GM18867 (cell line): ENCODE results near the gene UFC1.
"Not testable (repeated sequence)": the region's sequence is repeated elsewhere in the genome, so short reads cannot be mapped to it uniquely, and the experiment has no call there.

Experiments
- ATAC-seq: cut with Tn5 transposase; IDR thresholded peaks from one replicate; pipeline ENCODE4 v1.9.1; 2021; ENCODE audit warnings: mild to moderate bottlenecking, moderate library complexity; ENCODE audit not compliant: unreplicated experiment

The UFC1 gene

DNA sequence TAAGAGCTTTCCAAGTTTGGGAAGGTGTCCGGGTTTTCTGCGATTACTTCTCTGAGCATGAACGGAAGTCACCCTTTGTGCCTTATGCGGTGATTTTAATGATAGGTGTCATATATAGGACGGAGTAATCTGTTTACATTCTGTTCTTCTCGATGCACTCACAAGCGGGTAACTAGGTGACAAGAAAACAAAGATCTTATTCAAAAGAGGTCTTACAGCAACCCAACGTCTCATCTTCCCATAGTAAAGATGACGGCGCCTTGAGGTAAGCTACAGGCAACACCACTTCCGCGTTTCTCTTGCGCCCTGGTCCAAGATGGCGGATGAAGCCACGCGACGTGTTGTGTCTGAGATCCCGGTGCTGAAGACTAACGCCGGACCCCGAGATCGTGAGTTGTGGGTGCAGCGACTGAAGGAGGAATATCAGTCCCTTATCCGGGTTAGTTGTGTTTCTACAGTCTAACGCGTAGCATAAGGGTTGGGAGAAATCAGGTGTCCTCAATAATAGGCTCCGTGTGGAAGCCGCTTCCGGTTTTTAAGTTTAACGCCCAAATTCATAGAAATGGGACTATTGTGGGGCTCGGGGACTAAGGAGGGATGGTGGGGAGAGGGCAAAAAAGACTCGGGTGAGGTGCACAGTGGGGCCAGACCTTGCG is at the start of gene UFC1:
TSS of gene UFC1 (plus strand) at position 297 of the 656 bp plus-strand sequence. CDS start at position 317, 20 bp downstream.
- peak; percentile 86 for ATAC-seq

DNA sequence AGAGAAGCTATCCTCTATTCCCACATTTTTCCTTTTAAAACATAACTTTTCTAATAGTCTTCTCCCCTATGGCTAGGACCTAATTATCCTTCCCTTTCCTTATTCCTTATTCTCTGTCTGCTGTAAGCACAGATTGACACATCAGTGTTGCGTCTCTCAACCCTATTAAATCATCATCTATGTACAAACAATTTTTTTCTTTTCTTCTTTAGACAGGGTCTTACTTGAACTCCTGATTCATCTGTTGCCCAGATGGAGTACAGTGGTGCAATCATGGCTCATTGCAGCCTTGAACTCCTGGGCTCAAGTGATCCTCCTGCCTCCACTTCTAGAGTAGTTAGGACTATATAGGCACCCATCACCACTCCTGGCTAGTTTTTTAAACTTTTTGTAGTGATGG is 47.3 kb upstream of the UFC1 start:
- no peak for ATAC-seq

DNA sequence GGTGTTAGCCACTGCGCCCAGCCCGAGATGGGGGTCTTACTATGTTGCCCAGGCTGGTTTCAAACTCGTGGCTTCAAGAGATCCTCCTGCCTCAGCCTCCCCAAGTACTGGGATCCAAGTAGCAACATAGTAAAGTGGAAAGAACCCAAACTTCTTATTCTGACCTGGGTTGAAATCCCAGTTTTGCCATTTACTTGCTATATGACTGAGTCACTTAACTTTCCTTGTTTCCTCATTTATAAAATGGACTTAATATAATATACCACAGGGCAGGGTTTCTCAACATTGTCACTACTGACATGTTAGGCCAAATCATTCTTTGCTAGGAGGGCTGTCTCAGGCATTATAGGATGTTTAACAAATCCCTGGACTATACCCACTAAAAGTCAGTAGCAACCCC is 42.7 kb upstream of the UFC1 start:
- ATAC-seq, result no peak

DNA sequence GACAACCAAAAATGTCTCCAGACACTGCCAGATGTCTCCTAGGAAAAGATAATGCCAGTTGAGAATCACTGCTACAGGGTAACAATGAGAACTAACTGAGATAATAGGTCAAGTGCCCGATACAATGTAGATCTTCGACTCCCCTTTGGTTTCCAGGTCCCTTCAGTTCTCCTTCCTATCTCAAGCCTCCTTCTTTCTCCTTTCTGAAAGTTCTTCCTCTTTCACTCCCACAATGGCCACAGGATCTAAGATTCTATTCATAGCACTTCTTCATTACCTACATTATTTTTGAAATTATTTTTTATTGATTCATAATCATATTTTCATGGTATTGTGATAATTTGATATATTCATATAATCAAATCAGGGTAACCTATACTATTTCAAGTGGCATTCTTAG is 42.3 kb upstream of the UFC1 start:
- no peak for ATAC-seq

DNA sequence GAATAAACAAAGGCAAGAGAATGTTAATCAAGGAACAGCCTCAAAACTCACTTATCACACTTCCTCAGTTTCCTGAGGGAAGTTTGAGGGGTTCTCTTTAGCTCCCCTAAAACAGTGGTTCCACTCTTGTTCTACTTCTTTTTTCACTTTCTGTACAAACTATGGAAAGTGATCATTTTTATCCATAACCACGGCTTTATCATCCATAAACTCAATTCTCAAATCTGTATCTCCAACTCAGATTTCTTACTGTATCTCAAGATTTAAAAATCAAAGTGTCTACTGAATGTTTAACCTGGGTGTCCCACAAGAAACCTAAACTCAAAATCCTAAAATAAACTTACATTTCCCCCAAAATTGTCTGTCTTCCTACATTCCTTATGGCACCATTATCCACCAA is 39.9 kb upstream of the UFC1 start:
- ATAC-seq, result no peak

DNA sequence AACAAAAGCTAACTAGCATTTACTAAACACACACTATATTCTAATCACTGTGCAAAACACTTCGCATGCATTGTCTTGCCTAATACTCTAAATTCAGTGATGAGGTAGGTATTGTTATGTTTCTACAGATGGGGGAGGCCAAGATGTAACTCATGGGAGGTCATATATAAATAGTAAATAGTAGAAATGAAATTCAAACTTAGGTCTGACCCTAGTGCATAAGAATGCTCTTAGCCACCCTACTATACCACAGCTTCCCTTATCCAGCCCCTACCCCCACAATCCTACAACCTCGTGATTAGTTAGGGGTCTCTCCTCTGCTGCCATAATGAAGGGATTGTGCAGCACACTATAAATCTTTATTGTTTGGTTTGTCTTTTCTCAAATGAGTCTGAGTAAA is 39.2 kb upstream of the UFC1 start:
- ATAC-seq, result no peak

DNA sequence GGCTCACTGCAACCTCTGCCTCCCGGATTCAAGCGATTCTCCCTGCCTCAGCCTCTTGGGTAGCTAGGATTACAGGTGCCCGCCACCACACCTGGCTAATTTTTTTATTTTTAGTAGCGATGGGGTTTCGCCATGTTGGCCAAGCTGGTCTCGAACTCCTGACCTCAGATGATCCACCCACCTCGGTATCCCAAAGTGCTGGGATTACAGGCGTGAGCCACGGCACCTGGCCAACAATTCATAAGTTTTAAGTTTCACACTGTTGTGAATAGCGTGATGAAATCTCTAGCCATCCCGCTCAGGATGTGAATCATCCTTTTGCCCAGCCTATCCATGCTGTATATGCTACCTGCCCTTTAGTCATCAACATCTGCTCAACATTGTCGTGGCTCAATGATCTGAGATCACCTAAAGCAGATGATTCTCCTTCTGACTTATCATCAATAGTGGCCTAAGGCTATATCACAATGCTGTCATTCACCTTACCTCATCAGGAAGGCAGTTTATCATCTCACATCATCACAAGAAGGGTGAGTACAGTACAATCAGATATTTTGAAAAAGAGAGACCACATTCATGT is 38.6 kb upstream of the UFC1 start:
- ATAC-seq, result no peak

DNA sequence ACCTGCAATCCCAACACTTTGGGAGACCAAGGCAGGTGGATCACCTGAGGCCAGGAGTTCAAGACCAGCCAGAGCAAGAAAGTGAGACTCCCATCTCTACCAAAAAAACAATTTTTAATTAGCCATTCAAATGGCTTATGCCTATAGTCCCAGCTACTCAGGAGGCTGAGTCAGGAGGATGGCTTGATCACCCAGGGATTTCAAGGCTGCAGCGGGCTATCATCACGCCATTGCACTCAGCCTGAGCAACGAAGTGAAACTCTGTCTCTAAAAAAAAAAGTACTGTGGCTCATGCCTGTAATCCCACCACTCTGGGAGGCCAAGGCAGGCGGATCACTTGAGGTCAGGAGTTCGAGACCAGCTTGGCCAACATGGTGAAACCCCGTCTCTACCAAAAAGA is 37.8 kb upstream of the UFC1 start:
- ATAC-seq, result not testable (repeated sequence)

DNA sequence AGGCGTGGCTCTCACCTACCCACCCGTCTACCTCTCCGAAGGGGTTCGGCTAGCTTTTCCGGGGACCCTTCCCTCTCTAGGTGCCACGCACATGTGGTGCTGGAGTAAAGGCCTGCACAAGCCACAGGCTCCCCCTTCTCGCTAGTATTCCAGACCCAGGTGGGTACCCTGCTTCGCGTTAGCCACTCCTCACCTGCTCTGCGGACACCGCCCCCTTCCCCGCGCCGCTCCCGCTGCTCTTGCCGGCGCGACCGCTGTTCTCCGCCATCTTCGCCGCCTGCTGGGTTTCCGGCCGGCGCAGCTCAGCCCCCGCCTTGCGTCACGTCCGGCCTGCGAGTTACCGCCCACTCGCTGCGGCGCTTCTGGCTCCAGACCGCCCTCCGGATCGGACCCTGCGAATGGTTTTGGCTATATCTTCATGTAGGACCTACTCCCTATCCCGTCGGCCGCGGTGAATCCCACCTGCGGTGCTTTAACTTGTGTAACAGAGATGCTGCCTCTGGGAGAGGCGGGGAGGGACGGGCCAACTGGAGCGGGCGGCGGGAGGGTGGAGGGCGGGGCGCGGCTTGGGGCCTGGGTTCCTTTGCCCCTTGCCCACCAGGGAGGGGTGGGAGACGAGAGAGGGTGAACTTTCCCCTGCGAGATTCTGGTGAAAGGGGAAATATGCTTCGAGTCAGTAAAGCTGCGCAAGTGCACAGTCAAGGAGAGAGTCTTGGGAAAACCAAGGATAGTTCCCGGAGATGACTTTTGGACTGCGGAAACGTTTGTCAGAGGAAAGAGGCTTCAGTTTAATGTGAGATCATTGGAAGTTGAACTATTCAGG is 35.8 kb upstream of the UFC1 start, which contains the start of the genes NIT1 and PFDN2:
TSS of gene NIT1 (plus strand) at position 347 of the 823 bp plus-strand sequence. CDS start at position 419, 72 bp downstream.
TSS of gene PFDN2 (minus strand) at position 279 of the 823 bp plus-strand sequence. CDS start at position 268, 11 bp downstream.
- peak; percentile 83 for ATAC-seq

DNA sequence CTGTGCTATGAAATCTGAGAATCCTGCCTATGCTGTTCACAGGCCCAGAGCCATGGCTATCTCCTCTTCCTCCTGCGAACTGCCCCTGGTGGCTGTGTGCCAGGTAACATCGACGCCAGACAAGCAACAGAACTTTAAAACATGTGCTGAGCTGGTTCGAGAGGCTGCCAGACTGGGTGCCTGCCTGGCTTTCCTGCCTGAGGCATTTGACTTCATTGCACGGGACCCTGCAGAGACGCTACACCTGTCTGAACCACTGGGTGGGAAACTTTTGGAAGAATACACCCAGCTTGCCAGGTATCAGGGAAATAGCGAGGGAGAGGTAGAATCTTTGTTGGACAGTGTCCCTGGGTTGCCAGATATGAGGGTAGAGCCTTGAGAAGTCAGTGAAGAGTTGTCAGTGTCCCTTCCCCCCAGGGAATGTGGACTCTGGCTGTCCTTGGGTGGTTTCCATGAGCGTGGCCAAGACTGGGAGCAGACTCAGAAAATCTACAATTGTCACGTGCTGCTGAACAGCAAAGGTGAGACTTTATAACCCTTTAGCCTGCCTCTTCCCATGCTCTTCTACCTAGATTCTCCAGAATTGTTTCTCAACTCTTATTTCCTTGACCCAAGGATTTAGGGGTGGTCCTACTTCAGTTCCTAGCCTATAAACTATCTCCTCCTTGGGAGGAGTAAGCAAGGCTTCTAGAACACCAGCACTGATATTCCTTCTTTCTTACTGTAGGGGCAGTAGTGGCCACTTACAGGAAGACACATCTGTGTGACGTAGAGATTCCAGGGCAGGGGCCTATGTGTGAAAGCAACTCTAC is 34.5 kb upstream of the UFC1 start:
- ATAC-seq, result peak; percentile 58

DNA sequence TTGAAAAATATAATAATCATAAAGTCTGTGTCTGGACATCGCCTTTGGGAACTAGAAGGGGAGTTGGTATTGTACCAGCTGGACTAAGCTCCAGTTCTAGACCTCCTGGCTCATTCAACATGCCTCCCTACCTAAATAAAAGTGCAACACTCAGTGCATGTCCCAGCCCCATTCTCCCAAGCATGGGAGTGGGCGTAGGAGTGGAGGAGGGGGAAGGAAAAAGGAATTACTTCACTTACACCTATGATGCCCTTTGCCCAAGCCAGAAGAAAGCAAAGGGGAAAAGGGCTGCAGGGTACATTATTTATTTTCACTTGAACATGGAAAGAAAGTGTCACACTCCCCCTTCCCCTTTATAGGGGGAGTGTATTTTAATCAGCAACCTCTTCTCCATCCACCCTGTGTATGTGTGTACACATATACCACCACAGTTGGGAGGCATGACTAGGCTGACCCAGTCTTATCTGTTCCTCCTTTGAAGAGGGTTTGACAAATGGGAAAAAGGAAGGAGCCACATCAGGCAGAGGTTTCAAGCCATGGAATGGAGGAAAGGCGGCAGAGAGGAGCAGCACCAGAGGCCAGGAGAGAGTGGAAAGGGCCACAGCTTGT is 32.6 kb upstream of the UFC1 start:
- no peak for ATAC-seq

DNA sequence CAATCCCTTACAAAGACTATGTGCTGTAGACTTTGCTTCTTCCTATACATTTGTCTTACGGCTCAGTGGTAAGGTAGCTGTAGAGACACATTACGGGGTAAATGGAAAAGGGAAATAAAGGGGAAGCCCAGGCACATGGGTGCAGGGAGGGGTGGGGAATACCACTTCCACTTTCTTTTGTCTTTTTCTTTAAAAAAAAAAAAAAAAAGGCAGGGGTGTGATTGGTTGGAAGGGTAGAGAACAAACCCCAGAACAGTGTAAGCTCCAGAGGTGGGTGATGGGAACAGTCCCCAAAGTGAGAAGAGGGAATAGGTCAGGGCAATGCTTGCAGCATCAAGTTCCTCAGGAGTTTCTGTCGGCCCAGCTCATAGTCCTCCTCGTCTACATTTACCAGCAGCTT is 31.9 kb upstream of the UFC1 start:
- ATAC-seq, result no peak

DNA sequence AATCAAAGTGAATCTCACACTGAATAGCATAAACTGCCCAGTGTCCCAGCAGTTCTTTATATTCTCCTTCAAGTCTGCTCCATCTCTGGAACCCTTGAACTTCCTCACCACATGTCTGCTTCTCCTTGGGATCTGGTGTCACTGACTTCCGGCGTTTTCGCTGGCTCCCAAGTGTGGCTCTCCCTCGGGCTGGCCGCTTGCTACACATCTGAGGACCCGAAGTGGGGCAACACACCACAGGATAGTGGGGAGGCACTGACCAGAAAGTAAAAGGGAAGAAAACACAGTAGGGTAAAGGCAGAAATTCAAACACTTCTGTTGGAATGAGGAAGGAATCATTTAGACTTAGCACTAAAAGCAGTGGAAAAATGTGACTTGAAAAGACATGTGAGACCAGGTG is 30.8 kb upstream of the UFC1 start:
- ATAC-seq, result no peak

DNA sequence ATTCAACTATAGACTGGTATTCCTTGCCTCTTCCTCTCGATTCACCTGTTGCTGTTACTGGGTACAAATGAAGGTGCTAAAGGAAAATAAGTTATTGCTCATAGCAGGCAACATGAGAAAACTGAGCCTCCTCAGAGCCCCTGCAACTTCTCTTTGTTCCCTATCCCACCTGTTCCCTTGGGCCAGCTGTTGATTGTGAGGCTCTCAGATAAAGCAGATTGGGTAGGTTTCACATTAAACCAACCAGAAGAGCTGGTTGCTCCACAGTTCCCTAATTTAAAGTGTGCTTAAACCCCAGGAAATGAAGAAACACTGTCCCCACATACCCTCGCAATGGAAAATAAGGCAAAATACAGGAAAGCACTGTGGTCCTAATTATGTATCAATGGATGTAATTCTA is 26.1 kb upstream of the UFC1 start:
- ATAC-seq, result no peak

DNA sequence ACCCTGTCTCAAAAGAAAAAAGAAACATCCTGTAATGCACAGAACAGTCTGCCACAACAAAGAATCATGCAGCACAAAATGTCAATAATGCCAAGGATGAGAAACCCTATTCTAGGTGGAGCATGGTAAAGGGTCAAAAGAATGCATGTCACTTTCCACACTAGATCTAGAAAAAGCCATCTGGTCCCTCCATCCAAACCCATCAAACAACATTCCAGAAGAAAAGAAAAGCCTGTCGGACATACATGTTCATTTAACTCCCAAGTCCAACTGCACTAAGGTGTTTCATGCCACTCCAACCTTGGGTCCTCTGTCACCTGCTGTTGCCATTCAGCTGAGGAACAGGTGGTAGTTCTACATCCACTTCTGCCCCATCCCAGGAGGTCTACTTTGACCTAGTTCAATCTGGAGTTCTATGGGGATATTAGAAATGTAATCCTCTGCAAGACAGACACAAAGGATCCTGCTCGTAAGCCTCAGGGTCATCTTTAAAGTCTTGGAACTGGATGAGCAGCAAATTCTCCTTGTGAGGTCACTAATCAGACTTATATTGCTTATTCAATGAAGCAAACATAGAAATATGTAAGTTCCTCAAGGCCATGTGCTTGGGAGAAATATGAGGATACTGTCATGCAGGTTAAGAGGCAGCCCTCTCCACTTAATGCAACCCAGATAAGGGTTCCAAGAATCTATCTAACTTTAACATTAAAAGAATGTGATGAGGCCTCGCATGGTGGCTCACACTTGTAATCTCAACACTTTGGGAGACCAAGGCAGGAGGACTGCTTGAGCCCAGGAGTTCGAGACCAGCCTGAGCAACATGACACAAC is 25.0 kb upstream of the UFC1 start:
- no peak for ATAC-seq

DNA sequence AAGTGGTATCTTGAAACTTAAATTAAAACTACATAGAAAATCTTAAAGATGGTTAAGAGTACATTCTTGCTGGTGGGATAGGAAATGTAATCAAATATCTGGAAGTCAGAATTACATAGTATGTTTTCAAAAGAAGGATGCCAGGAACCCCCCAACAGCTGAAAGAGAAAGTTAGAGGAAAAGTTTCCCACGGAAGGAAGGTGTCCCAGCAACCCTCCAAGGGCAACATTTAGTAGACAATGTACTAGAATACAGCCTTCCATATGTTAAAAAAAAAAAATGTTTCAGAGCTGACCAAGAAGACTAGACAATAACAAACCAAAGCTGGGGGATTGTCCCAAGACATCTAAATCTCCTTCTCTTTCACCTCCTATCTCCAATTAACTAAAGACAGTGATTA is 23.5 kb upstream of the UFC1 start:
- ATAC-seq, result no peak

DNA sequence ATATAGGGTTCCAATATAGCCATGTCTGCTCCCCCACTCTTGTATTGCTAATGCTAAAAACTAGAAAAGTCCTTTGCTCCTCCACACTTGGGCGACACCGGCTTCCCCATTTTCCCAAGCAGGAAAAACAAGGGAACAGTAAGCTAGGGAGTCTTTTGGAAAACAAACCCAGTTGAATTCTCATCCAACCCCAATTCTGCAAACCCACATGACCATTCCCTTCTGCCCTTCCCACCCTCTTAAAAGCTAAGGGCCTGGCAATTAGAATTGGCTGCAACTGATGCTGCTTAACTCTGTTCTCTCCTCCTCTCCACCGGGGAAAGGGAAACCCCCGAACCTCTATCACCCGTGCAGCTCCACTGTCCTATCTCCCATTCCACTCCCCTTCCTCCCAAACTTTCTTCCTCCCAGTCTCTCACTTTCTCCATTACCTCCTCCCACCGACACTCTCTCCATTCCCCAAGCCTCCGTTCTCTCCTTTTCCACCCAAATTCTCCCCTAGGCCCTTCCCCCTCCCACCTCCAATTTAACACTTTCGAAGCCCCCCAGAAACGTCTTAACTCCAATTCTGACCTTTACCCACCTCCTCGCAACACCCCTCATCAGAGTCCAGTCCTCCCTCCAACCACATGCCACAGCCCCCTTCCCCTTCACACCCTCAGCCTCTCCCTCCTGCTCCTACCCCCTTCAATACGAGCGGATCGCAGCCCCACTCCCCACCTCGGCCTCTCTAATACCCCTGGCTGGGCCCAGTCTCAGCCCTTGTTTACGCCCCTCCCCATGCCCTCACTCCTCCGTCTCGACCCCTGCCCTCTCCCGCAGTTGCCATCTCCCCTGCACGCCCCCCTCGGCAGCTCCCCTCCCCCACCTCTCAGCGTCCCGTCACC is 22.0 kb upstream of the UFC1 start:
- ATAC-seq, result no peak

DNA sequence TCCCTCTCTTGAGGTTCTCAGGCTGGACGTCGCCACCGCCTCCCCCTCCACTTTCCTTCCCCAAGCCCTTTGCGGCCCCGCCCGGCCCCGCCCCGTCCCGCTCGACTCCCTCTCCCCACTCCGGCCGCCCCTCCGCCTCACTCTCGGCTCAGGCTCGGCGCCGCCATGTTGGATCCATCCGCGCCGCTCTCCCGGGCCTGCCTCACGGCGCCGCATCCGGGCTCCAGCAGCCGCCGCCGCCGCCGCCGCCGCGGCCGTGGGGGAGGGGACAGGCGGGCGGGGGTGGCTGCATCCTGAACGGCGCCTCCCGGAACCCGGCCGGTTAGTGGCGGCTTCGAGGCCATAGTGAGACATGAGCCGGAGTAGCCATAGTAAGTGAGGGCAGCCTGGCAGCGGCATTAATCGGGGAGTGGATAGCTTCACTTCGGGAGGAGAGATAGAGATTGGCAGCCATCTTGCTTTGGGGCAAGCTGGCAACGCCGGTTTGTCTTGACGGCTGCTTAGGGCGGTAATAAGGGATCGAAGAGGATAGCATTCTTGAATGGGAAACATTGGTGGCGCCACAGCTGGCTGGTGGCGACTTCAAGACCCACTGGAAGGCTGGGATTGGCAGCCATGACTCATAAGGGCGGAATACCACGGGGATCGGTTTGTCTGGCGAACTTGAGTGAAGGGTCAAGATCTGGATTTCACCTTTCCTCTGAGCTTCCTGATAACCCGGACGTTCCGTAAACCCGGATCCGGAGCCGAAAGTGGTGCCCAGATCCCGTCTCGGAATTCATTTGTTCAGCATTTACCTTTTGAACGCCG is 21.2 kb upstream of the UFC1 start, which contains the start of gene DEDD:
TSS of gene DEDD (minus strand) at position 258 of the 810 bp plus-strand sequence. CDS start 8,205 bp downstream, outside the sequence.
- ATAC-seq, result peak; percentile 93
